Stimulated activated CD4-positive, alpha-beta T cell treated with anti-CD3 and anti-CD28 coated beads, TNF-alpha, amount 100 ng/mL, for 1 hour (primary cell): ENCODE results near the gene AHNAK2.
"Not testable (repeated sequence)": the region's sequence is repeated elsewhere in the genome, so short reads cannot be mapped to it uniquely, and the experiment has no call there.

Experiments used
- DNase-seq, 3 donors: peaks; one replicate each; pipeline ENCODE4 v3.0.0-alpha.2; 2020; ENCODE audit warnings: low read depth in 3 of 3, low spot score in 1 of 3

Gene AHNAK2

DNA sequence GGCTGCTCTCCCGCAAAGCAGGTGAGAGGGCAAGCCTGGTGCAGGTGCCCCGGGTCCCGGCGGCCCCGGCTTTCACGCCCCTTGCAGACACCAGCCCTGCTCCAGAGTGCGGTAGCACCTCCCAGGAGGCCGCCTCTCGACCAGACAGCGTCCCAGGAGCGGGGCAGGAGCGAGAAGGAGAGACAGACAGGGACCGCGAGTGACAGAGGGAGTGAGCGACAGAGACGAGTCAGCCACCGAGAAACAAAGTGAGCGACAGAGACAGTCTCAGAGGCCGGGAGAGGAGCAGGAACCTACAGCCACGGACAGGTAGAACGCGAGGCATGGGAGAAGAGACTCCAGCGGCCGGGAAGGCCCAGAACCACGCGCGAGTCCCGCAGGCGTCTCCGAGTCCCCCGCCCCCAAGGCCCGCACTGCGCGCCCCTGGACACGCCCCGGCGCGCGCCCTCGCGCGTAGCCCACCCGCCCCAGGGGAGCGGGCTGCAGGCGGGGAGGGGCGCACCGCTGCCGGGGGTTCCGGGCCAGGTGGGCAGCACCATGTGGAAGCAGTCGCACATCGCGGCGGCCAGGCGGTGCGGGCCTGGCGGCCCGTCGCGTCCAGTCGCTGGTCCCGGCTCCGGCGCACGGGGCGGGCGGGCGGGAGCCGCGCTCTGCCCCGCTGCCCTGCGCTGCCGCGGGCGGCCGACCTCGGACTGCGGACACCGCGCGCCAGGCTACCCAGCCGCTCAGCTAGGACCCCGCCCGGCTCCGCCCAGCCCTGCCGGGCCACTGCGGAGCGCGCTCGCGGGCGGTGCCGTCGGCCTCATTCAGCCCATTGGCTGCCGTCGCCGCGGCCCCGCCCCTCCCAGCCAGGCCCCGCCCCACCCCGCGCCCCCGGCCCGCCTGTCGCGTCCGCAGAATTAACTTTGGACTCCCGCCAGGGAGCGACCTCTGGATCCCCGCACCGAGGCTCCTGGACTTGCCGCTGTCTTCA, at the start of gene AHNAK2:
TSS of gene AHNAK2 (minus strand) at position 694 of the 973 bp plus-strand sequence. CDS start at position 557, 137 bp downstream.
- peak in 1 of 3 donors; percentile 36 for DNase-seq

DNA sequence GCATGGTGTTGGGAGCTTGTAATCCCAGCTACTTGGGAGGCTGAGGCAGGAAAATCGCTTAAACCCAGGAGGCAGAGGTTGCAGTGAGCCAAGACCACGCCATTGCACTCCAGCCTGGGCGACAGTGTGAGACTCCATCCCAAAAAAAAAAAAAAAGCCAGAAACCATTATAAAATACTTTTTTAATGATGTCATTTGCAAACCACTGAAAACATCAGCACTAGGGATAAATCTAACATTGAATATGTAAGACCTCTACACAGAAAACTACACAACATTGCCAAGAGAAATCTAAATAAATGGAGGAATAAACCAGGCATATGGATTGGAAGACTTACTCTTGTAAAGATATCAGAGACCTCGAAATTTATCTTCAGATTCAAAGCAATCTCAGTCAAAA, 49.5 kb upstream of the AHNAK2 start:
- DNase-seq: not testable (repeated sequence)

DNA sequence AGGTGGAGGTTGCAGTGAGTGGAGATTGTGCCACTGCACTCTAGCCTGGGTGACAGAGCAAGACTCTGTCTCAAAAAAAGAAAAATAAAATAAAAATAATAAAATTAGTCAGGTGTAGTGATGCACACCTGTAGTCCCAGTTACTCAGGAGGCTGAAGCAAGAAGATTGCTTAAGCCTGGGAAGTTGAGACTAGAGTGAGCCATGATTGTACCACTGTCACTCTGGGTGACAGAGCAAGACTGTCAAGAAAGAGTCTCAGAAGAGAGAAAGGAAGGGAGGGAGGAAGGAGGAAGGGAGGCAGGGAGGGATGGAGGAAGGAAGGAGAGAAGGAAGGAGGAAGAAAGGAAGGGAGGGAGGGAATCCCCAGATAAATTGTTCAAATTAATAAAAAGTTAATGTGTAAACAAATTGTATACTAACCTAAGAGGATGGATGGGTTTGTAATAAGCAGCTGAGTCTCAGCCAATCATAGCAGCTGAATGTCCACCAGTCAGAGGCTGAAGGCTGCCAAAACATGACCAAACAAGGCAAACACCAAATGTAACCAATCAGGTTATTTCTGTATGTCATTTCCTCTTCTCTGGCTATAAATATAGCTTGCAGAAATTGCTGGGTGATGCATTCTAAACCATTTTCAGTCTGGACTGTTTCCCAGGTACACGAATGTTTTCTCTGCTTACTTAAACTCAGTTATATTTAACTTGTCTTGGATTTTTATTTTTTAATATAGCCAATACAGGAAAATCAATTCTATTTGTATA, 48.8 kb upstream of the AHNAK2 start:
- no peak for DNase-seq

DNA sequence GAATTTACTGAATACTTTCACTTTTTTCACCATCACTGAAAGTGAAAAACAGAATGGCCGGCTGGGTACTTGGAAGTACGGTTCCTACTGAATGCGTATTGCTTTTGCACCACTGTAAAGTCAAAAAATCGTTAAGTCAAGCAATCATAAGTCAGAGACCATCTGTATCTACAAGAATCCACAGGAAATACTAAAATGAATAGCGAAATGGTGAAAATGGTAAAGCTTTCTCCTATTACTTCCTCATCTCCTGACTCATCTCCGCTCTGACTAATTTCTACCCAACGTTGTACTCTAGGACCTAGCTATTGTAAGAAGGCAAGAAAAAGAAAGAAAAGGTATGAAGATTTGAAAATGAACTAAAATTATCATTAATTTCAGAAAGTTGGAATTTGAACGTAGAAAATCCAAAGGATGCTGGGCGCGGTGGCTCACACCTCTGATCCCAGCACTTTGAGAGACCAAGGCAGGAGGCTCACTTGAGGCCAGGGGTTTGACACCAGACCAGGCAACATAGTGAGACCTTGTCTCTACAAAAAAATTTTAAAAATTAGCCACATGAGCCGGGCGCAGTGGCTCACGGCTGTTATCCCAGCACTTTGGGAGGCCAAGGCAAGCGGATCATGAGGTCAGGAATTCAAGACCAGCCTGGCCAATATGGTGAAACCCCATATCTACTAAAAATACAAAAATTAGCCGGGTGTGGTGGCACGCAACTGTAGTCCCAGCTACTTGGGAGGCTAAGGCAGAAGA, 48.0 kb upstream of the AHNAK2 start:
- no peak for DNase-seq

DNA sequence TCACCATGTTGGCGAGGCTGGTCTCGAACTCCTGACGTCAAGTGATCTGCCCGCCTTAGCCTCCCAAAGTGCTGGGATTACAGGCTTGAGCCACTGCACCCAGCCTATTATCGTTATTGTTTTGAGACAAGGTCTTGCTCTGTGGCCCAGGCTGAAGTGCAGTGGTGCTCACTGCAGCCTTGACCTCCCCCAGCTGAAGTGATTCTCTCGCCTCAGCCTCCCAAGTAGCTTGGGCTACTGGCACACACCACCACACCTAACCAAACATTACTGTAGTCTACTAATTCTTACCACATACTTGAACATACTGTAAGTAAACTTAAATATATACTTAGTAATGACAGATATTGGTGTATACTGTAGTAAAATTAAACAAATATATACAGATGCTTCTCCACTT, 47.3 kb upstream of the AHNAK2 start:
- DNase-seq: no peak

DNA sequence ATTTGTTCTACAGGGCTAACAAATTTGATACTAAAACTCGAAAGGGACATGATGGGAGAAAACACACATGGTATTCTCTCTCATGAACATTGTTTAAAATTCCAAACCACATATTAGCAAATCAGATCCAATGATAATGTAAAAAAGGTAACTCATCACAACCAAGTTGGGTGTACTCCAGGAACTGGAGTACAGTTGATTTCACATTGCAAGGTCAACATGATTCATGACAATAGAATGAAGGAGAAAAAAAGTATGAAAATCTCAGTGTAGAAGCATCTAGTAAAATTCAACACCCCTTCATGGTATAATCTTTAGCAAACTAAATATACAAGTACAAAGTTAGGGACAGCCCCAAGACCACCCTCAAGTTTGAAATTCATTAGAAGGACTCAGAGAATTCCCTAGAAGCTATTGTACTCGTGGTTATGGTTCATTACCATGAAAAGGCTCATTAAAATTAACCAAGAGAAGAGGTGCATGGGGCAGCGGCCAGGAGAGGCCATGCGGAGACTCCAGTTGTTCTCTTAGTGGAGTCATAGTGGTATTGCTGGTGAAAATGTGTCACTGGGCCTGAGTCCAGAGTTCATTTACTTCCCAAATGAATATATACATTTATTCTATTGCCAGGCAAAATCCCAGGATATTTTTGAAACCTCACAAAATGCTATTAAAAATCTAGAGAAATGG, 45.8 kb upstream of the AHNAK2 start:
- DNase-seq: no peak

DNA sequence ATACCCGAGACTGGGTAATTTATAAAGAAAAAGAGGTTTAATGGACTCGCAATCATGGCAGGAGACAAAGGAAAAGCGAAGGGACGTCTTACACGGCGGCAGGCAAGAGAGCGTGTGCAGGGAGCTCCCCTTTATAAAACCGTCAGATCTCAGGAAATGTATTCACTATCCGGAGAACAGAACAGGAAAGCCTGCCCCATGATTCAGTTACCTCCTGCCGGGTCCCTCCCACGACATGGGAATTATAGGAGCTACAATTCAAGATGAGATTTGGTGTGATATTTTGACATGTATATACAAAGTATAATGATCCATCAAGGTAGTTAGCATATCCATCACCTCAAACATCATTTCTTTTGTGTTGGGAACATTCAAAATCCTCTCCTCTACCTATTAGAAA, 45.0 kb upstream of the AHNAK2 start:
- no peak for DNase-seq

DNA sequence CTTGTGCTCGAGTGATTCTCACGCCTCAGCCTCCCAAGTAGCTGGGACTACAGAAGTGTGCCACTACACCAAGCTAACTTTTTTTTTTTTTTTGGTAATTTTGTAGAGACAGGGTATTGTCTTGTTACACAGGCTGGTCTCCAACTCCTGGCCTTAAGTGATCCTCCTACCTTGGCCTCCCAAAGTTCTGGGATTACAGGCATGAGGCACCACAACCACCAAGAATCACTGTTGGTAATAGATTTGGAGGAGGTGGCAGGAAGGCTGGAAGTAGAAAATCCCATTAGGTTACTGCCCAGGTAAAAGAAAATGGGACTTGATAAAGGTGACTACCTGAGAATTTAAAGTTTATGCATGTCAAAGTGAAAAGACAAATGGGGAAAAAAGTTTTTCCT, 44.1 kb upstream of the AHNAK2 start:
- no peak for DNase-seq

DNA sequence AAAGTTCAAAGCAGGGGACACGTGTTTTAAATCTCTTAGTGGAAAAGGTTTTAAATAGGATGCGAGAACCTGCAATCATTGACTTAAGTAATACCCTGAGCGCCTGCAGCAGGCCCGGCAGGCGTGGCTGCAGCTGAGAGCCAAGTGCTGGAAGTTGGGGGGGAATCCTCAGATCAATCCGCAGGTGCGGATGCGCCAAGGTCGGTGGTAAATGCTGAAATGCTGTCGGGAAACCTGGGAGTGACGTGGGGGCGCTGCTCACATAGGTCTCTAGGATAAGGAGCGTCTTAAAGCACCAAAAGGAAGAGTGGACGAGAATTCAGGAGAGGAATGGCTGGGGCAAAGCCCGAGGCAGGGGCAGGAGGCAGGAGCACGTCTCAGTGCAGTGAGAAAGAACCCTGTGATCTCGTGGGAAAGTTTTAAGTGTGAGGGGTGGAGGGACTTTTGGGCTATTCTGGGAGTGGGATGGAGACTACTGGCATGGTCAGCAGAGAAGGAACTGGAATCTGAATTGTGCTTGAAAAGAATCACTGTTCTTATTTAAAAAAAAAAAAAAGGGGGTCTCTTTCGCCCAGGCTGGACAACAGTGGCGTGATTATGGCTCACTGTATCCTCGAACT, 43.6 kb upstream of the AHNAK2 start:
- peak in 2 of 3 donors; percentile 9 to 26 for DNase-seq

DNA sequence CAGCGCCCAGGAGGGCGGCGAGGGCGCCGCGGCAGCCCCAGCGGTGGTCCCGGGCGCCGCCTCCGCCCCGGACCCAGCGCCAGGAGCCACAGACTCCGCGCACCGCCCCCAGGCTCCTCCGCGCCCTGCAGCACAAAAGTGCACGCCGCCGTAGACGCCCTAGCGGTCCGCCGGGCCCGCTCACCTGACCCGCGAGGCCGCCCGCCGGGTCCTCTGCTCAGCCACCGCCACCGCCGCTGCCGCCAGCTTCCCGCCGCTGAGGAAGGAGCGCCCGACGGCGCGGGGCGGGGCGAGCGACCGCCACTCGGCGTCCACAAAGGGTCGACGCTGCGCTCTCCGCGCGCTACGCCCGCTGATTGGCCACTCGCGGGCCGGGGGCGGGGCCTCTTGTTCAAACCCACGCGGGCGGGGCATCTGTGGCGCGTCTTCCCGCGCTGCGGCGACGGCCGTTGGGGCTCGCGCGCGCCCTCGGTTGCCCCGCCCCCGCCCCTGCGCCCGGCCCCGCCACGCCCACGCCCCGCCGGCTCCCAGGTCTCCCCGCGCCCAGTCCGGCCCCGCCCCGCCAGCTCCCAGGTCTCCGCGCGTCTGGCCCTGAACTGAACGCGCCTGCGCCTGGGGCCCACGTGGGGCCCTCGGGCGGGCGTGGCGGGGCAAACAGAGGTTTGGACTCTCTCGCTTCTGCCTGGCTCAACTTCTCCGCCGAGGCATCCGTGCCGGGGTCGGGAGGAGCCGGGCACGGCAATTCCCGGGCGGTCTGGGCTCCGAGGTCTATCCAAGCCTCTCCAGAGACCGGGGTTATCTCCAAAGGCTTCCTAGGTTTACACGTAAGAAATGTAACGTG, 42.9 kb upstream of the AHNAK2 start, which contains the start of gene CDCA4:
TSS of gene CDCA4 (minus strand) at position 269 of the 841 bp plus-strand sequence. CDS start 9,154 bp downstream, outside the sequence.
- peak; percentile 95 to 97 (median 97) for DNase-seq

DNA sequence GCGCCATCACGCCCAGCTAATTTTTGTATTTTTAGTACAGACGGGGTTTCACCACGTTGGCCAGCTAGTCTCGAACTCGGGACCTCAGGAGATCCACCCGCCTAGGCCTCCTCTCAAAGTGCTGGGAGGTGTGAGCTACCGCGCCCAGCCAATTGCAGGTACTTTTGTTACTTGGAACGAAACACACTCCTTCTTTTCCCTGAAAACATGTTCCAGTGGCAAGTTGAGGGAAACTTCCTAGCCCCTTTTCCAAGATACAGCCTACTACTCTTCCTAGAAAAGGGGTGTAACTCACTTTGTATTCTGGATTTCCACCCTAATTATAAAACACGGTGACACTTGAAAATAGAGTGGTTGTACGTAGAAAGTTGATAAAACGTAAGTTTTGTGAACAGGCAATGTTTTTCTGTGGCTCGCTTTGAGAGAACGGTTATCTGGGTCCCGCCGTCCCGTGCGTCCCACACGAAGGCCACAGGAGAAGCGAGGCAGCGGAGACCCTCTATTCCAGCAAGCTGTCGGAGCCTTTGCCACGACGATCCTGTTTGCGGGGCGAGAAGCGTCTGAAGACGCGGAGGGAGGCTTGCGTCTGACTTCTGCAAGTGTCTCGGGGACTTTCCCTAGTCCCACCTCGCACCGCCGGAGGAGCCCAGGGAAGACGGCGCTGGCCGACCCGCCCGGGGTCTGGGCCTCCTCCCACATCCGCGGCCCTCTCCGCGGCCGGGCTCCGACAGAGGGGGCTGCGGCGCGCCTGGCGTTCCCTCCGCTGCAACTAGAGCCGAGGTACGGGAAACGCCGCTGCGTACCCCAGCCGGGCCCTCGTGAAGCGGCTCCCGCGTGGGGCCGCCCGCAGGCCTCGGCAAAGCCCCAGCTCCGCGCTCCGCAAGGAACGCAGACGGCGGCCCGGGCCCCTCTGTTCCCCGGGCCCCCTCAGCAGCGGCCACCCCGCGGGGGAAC, 42.0 kb upstream of the AHNAK2 start:
- DNase-seq: peak; percentile 21 to 45 (median 29)

DNA sequence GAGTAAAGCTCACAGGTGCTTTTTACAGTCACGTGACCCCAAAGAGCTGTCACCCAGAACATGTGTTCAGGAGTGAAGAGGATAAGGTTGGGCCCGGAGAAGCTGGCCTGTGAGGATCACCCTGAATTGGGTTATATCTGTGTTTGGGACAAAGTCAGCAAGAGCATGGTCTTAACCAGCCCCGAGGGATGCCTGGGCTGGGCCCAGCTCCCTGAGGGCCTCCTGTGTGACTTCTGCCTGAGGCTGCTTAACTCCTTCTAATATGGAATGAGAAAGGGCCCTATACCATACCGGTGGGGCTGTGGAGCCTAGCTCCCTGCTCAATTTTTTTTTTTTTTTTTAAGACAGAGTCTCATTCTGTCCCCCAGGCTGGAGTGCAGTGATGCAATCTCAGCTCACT, 40.2 kb upstream of the AHNAK2 start:
- no peak for DNase-seq

DNA sequence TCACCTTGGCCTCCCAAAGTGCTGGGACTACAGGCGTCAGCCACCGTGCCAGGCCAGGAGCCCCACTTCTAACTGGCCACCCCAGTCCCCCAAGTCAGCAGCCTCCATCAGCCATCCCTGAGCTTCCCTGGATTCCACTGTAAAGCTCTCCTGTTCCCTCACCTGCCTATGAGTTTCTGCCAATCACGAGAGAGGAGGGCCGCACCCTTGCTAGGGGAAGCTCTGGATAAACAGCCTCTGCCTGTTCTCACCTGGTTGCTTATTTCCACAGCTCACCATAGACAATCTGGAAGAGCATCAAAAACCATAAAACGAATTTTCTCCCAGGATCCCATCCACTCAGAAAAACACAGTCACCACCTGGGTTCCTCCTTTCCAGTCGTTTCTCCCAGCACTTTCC, 37.7 kb upstream of the AHNAK2 start:
- no peak for DNase-seq

DNA sequence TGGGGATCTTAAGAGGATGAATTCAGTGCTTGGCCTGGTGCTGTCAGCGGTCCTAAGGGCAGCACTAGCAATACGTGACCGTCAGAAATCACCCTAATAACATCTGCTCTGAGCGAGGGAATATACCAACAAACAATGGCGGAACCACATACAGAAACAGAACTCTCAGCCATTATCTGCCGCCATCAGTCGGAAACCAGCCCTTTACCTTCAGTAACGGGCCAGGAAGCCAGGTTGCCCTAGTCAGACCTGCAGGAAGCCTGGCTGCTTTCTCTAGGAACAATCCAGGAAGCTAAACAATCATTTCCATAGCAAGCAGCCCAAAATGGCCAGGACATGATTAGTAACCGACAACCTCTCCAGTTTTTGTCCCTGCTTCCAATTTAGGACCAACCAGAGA, 37.1 kb upstream of the AHNAK2 start:
- no peak for DNase-seq

DNA sequence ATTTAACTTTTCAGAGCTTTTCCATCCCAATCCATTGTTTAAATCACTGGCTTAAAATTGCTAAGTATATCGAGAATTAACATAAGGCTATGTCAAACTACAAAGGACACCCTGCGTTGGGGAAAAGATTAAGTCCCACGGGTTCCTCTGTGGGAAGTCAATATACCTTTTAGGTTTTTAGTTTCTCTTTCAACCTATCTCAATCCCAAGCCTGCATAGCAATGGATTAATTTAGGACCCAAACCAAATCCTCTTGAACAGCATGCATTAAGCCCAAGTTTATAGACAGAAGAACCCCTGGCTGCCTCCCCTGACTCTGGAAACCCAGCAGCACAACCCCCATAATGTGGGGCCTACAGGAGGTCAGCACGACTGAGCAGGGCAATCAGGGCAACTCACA, 36.5 kb upstream of the AHNAK2 start:
- DNase-seq: no peak

DNA sequence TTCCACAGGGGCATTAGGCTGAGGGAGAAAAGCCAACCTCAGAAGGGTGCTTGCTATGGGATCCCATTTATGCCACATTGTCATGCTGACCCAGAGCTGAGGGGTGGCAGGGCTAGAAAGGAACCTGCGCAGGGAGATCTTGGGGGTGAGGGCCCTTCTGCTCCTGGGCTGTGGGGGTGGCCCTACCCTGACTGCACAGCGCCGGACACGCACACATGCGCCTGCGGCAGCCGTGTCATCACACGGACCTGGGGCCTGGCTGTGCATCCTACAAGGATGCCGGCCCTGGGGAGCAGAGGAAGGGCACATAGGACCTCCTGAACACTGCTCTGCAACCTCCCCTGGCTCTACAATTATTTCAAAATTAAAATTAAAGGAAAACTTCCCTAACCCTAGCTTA, 35.9 kb upstream of the AHNAK2 start:
- no peak for DNase-seq

DNA sequence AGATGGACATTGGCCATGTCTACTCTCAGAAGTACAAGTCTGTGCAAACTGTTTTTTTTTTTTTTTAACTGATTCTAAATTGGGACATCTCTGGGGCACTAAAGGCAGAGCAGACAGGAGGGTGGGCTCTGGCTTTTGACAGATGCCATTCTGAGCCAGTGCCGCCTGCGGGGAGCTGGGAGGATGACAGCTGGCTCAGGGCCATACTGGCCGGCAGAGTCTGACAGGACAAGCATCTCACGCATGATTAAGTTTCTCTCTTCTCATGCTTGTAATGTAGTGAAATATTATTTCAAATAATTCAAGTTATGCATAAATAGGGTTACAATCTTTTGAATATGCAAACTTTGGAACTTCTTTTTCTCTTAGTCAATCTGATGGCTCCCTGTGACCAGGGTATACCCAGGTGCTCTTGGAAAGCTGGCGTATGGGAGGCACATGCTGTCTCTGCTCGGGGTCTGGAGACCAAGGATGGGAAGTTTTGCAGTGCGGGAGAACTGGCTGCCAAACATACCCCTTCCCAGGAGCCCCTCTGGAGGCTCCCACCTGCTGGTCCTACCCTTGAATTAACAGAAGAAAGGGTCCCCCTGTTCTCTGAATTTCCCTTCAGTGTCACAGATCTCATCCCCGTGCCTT, 35.1 kb upstream of the AHNAK2 start:
- no peak for DNase-seq
